K562 (cell line): ENCODE data around the gene FCRLA. TPM values are rescaled to one million over a fixed set of nuclear protein-coding genes. Genes with fewer than 3 reads are reported as not detected.

Experiments used
- FIP1L1 ChIP-seq: fragments of 200-400 bp; formaldehyde crosslinking; IDR thresholded peaks from 2 replicates; pipeline ENCODE4 v1.6.1; 2018; ENCODE audit warnings: mild to moderate bottlenecking, low read depth, low read length; ENCODE audit not compliant: poor library complexity, severe bottlenecking
- NR2C2 ChIP-seq, 2 experiments: fragments of 200-800 bp in 1 of 2; sonication (Bioruptor generic) in 1 of 2; sonication (generic) in 1 of 2; formaldehyde crosslinking in 1 of 2; IDR thresholded peaks; 2 replicates each; pipeline versions ENCODE4 v1.6.1 to v1.8.0; 2016 to 2022; ENCODE audit warnings: mild to moderate bottlenecking in 1 of 2, missing compliant biosample characterization in 1 of 2, missing genetic modification characterization in 1 of 2, missing genetic modification reagents in 1 of 2
- NUFIP1 ChIP-seq: fragments of 450-650 bp; IDR thresholded peaks from 2 replicates; pipeline ENCODE4 v1.6.1; 2018; ENCODE audit not compliant: partially characterized antibody
- TAL1 ChIP-seq: fragments of 450-650 bp; IDR thresholded peaks from 2 replicates; pipeline ENCODE4 v1.6.1; 2016; ENCODE audit warnings: mild to moderate bottlenecking
- ZFP1 ChIP-seq: fragments of 450-650 bp; formaldehyde crosslinking; IDR thresholded peaks from 2 replicates; pipeline ENCODE4 v1.4.0; 2020; ENCODE audit warnings: mild to moderate bottlenecking, mixed read lengths
- polyA plus RNA-seq, 8 experiments: library from polyadenylated mRNA; depleted of rRNA in 4 of 8; stranded (reverse) in 5 of 8; unstranded in 3 of 8; fragments of >200 nt; fragmentation: Nextera tagmentation in 2 of 8; fragmentation: Illumina TruSeq in 1 of 8; extraction: Ambion mirVana in 2 of 8; extraction: Trizol in 1 of 8; gene quantifications; 2 replicates each; pipeline versions ENCODE4 v1.2.1 to v1.2.3, GENCODE V29; 2011 to 2014; ENCODE audit warnings: inconsistent platforms in 1 of 8, missing spikeins in 1 of 8
- total RNA-seq, 7 experiments: library from RNA; depleted of rRNA in 6 of 7; stranded (reverse); fragments of >200 nt in 6 of 7; fragmentation: Illumina TruSeq in 2 of 7; extraction: Trizol in 2 of 7; gene quantifications; 2 replicates each; pipeline versions ENCODE4 v1.2.1 to v1.2.3, GENCODE V29; 2011 to 2021; ENCODE audit warnings: low replicate concordance in 1 of 7
- TF ChIP-seq, protein P1 (sequence below), 2 experiments: fragments of 450-650 bp; IDR thresholded peaks; 2 replicates each; pipeline ENCODE4 v1.6.1; 2016
- TF ChIP-seq, protein P2 (sequence below): fragments of 450-650 bp; IDR thresholded peaks from 2 replicates; pipeline ENCODE4 v1.6.1; 2014; ENCODE audit warnings: low read depth, mild to moderate bottlenecking, moderate library complexity, borderline replicate concordance
- TF ChIP-seq, protein P3 (sequence below): fragments of 450-650 bp; IDR thresholded peaks from 2 replicates; pipeline ENCODE4 v1.6.1; 2017; ENCODE audit warnings: antibody characterized with exemption, mild to moderate bottlenecking
- TF ChIP-seq, protein P4 (sequence below): fragments of 450-650 bp; IDR thresholded peaks from 2 replicates; pipeline ENCODE4 v1.6.1; 2016; ENCODE audit warnings: antibody characterized with exemption
- TF ChIP-seq, protein P5 (sequence below): sonication (generic); formaldehyde crosslinking; IDR thresholded peaks from 2 replicates; pipeline ENCODE4 v1.8.0; 2023; ENCODE audit warnings: mild to moderate bottlenecking, missing genetic modification reagents
- TF ChIP-seq, protein P6 (sequence below), 2 experiments: fragments of 250-450 bp in 1 of 2; fragments of 450-650 bp in 1 of 2; sonication (Bioruptor Pico) in 1 of 2; IDR thresholded peaks; 2 replicates each; pipeline versions ENCODE4 v1.6.1 to v1.8.0; 2016 to 2021; ENCODE audit warnings: mild to moderate bottlenecking in 2 of 2, moderate library complexity in 2 of 2, missing compliant biosample characterization in 1 of 2, missing genetic modification characterization in 1 of 2

The FCRLA gene
- total and polyA plus RNA-seq, 9 of the 15 experiments (the other 6 are each of a cell fraction or from before 2014, with no cell fraction given) = 0.09 to 0.84 (median 0.44) TPM

DNA sequence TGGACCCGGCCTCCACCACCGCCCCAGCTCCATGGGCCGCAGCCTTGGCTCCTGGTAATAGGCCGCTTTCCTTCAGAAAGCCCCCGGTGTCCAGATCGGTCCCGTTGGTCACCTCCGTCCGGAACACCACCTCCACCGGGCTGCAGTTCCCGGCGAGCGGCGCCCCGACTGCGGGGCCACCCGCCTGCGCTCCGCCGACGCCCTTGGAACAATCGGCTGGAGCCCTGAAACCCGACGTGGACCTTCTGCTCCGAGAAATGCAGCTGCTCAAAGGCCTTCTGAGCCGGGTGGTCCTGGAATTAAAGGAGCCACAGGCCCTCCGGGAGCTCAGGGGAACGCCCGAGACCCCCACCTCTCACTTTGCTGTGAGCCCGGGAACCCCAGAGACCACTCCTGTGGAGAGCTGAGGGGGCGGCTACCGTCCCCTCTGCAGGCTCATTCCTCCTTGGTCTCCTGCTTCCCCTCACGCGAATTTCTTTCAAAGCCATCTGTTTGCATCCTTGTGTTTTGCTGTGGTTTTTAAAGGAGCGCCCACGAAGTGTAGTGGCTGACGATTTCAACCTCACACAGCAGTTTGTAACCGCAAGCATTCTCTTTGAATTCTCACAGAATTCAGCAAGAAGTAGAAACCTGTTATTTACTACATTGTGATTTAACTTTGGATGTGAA lies 20.4 kb downstream of the FCRLA start (continued):
- TF ChIP-seq, protein P1, sequence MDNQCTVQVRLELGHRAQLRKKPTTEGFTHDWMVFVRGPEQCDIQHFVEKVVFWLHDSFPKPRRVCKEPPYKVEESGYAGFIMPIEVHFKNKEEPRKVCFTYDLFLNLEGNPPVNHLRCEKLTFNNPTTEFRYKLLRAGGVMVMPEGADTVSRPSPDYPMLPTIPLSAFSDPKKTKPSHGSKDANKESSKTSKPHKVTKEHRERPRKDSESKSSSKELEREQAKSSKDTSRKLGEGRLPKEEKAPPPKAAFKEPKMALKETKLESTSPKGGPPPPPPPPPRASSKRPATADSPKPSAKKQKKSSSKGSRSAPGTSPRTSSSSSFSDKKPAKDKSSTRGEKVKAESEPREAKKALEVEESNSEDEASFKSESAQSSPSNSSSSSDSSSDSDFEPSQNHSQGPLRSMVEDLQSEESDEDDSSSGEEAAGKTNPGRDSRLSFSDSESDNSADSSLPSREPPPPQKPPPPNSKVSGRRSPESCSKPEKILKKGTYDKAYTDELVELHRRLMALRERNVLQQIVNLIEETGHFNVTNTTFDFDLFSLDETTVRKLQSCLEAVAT (IDR thresholded peaks at IDR 0.05) = peak; percentile 16 to 57; a peak in 3 of 4 replicates
- TF ChIP-seq, protein P2, sequence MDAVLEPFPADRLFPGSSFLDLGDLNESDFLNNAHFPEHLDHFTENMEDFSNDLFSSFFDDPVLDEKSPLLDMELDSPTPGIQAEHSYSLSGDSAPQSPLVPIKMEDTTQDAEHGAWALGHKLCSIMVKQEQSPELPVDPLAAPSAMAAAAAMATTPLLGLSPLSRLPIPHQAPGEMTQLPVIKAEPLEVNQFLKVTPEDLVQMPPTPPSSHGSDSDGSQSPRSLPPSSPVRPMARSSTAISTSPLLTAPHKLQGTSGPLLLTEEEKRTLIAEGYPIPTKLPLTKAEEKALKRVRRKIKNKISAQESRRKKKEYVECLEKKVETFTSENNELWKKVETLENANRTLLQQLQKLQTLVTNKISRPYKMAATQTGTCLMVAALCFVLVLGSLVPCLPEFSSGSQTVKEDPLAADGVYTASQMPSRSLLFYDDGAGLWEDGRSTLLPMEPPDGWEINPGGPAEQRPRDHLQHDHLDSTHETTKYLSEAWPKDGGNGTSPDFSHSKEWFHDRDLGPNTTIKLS = peak; percentile 26; the same call in 1 of the 2 replicates
- peak; percentile 54 for TF ChIP-seq FIP1L1
- TF ChIP-seq, protein P3, sequence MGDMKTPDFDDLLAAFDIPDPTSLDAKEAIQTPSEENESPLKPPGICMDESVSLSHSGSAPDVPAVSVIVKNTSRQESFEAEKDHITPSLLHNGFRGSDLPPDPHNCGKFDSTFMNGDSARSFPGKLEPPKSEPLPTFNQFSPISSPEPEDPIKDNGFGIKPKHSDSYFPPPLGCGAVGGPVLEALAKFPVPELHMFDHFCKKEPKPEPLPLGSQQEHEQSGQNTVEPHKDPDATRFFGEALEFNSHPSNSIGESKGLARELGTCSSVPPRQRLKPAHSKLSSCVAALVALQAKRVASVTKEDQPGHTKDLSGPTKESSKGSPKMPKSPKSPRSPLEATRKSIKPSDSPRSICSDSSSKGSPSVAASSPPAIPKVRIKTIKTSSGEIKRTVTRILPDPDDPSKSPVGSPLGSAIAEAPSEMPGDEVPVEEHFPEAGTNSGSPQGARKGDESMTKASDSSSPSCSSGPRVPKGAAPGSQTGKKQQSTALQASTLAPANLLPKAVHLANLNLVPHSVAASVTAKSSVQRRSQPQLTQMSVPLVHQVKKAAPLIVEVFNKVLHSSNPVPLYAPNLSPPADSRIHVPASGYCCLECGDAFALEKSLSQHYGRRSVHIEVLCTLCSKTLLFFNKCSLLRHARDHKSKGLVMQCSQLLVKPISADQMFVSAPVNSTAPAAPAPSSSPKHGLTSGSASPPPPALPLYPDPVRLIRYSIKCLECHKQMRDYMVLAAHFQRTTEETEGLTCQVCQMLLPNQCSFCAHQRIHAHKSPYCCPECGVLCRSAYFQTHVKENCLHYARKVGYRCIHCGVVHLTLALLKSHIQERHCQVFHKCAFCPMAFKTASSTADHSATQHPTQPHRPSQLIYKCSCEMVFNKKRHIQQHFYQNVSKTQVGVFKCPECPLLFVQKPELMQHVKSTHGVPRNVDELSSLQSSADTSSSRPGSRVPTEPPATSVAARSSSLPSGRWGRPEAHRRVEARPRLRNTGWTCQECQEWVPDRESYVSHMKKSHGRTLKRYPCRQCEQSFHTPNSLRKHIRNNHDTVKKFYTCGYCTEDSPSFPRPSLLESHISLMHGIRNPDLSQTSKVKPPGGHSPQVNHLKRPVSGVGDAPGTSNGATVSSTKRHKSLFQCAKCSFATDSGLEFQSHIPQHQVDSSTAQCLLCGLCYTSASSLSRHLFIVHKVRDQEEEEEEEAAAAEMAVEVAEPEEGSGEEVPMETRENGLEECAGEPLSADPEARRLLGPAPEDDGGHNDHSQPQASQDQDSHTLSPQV = 0 out of 2 replicates have a peak, but pooled peaks have one; percentile 38
- TF ChIP-seq NUFIP1 = no peak
- TF ChIP-seq, protein P4, sequence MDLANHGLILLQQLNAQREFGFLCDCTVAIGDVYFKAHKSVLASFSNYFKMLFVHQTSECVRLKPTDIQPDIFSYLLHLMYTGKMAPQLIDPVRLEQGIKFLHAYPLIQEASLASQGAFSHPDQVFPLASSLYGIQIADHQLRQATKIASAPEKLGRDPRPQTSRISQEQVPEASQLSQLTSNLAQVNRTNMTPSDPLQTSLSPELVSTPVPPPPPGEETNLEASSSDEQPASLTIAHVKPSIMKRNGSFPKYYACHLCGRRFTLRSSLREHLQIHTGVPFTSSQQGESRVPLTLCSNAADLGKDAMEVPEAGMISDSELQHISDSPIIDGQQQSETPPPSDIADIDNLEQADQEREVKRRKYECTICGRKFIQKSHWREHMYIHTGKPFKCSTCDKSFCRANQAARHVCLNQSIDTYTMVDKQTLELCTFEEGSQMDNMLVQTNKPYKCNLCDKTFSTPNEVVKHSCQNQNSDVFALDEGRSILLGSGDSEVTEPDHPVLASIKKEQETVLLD = no peak
- TF ChIP-seq, protein P5, sequence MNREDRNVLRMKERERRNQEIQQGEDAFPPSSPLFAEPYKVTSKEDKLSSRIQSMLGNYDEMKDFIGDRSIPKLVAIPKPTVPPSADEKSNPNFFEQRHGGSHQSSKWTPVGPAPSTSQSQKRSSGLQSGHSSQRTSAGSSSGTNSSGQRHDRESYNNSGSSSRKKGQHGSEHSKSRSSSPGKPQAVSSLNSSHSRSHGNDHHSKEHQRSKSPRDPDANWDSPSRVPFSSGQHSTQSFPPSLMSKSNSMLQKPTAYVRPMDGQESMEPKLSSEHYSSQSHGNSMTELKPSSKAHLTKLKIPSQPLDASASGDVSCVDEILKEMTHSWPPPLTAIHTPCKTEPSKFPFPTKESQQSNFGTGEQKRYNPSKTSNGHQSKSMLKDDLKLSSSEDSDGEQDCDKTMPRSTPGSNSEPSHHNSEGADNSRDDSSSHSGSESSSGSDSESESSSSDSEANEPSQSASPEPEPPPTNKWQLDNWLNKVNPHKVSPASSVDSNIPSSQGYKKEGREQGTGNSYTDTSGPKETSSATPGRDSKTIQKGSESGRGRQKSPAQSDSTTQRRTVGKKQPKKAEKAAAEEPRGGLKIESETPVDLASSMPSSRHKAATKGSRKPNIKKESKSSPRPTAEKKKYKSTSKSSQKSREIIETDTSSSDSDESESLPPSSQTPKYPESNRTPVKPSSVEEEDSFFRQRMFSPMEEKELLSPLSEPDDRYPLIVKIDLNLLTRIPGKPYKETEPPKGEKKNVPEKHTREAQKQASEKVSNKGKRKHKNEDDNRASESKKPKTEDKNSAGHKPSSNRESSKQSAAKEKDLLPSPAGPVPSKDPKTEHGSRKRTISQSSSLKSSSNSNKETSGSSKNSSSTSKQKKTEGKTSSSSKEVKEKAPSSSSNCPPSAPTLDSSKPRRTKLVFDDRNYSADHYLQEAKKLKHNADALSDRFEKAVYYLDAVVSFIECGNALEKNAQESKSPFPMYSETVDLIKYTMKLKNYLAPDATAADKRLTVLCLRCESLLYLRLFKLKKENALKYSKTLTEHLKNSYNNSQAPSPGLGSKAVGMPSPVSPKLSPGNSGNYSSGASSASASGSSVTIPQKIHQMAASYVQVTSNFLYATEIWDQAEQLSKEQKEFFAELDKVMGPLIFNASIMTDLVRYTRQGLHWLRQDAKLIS = peak; percentile 61; the same call in 1 of the 2 replicates
- TF ChIP-seq, protein P6, sequence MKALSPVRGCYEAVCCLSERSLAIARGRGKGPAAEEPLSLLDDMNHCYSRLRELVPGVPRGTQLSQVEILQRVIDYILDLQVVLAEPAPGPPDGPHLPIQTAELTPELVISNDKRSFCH (CRISPR knock-in tag; IDR thresholded peaks at IDR 0.05) = no peak
- TF ChIP-seq, protein P6 (tag; IDR thresholded peaks at IDR 0.05) = peak; percentile 44; the same call in 1 of the 2 replicates
- no peak for TF ChIP-seq ZFP1 (CRISPR knock-in tag)
- TF ChIP-seq NR2C2 (CRISPR knock-in tag; IDR thresholded peaks at IDR 0.05) = no peak
- no peak; the same call in none of the 2 replicates for TF ChIP-seq NR2C2 (tag; IDR thresholded peaks at IDR 0.05)
- TF ChIP-seq TAL1 = no peak
